Activated naive CD4-positive, alpha-beta T cell treated with anti-CD3 and anti-CD28 coated beads, Interleukin-2, amount 50 U/mL, for 24 hours (primary cell): Measurements from ENCODE around the gene ABL2.
"Not testable (repeated sequence)": the region's sequence is repeated elsewhere in the genome, so short reads cannot be mapped to it uniquely, and the experiment has no call there.

ENCODE experiments used
- H3K27ac Mint-ChIP-seq: one replicate; pipeline ENCODE4 v1.8.0; 2021; ENCODE audit warnings: mild to moderate bottlenecking, mixed read lengths
- H3K27me3 Mint-ChIP-seq: one replicate; pipeline ENCODE4 v1.8.0; 2021; ENCODE audit warnings: mixed read lengths
- H3K36me3 Mint-ChIP-seq: one replicate; pipeline ENCODE4 v1.8.0; 2021; ENCODE audit warnings: mixed read lengths
- H3K4me1 Mint-ChIP-seq: one replicate; pipeline ENCODE4 v1.8.0; 2021; ENCODE audit warnings: mixed read lengths
- H3K4me3 Mint-ChIP-seq: one replicate; pipeline ENCODE4 v1.8.0; 2021; ENCODE audit warnings: mild to moderate bottlenecking, mixed read lengths
- H3K9me3 Mint-ChIP-seq: one replicate; pipeline ENCODE4 v1.8.0; 2021; ENCODE audit warnings: mixed read lengths

The ABL2 gene

GRCh38 chr1:179166663-179167417 is 62.6 kb downstream of the ABL2 start:
- H3K27me3 Mint-ChIP-seq, result no peaks in the 10 kb centered on the region
- peaks cover 40% of the 10 kb centered on the region for H3K4me1 Mint-ChIP-seq
- no peak overlapping the region for H3K27ac Mint-ChIP-seq

GRCh38 chr1:179164494-179164893 is 65.0 kb downstream of the ABL2 start:
- no peaks in the 10 kb centered on the region for H3K27me3 Mint-ChIP-seq
- H3K4me1 Mint-ChIP-seq, result peaks cover 35% of the 10 kb centered on the region
- H3K9me3 Mint-ChIP-seq, result no peaks in the 10 kb centered on the region
- H3K27ac Mint-ChIP-seq, result no peak overlapping the region
- no peak overlapping the region for H3K4me3 Mint-ChIP-seq
- peaks cover 12% of the 10 kb centered on the region for H3K36me3 Mint-ChIP-seq

More at GRCh38 chr1:179166663-179167417, 62.6 kb downstream of the ABL2 start:
- Mint-ChIP-seq H3K36me3 (peaks cover 11% of the 10 kb centered on the region), H3K4me3 (no peak overlapping the region), H3K9me3 (no peaks in the 10 kb centered on the region)

- H3K4me1 Mint-ChIP-seq, result peaks cover 36% of the 10 kb centered on the region
- H3K9me3 Mint-ChIP-seq, result no peaks in the 10 kb centered on the region
- peaks cover 3% of the 10 kb centered on the region for H3K36me3 Mint-ChIP-seq
- H3K27ac Mint-ChIP-seq, result no peak overlapping the region
- no peak overlapping the region for H3K4me3 Mint-ChIP-seq
- no peaks in the 10 kb centered on the region for H3K27me3 Mint-ChIP-seq
Measured at GRCh38 chr1:179156708-179157107, 72.8 kb downstream of the ABL2 start.

GRCh38 chr1:179156026-179156425 is 73.5 kb downstream of the ABL2 start:
- Mint-ChIP-seq H3K27ac (no peak overlapping the region), H3K9me3 (peaks cover 2% of the 10 kb centered on the region), H3K27me3 (no peaks in the 10 kb centered on the region), H3K4me1 (peaks cover 37% of the 10 kb centered on the region), H3K36me3 (peaks cover 3% of the 10 kb centered on the region), H3K4me3 (no peak overlapping the region)

GRCh38 chr1:179155615-179156014 is 73.9 kb downstream of the ABL2 start:
- H3K9me3 Mint-ChIP-seq, result peaks cover 5% of the 10 kb centered on the region
- H3K27ac Mint-ChIP-seq, result no peak overlapping the region
- H3K4me3 Mint-ChIP-seq, result no peak overlapping the region
- H3K36me3 Mint-ChIP-seq, result peaks cover 3% of the 10 kb centered on the region
- peaks cover 37% of the 10 kb centered on the region for H3K4me1 Mint-ChIP-seq
- no peaks in the 10 kb centered on the region for H3K27me3 Mint-ChIP-seq

- peaks cover 5% of the 10 kb centered on the region for H3K9me3 Mint-ChIP-seq
- no peak overlapping the region for H3K27ac Mint-ChIP-seq
- peaks cover 5% of the 10 kb centered on the region for H3K36me3 Mint-ChIP-seq
- no peaks in the 10 kb centered on the region for H3K27me3 Mint-ChIP-seq
- H3K4me3 Mint-ChIP-seq, result no peak overlapping the region
- H3K4me1 Mint-ChIP-seq, result peaks cover 37% of the 10 kb centered on the region
Measured at GRCh38 chr1:179154437-179154836, 75.0 kb downstream of the ABL2 start.

GRCh38 chr1:179153217-179153616 is 76.3 kb downstream of the ABL2 start:
- Mint-ChIP-seq H3K4me3 (no peak overlapping the region), H3K27ac (no peak overlapping the region), H3K27me3 (no peaks in the 10 kb centered on the region), H3K4me1 (peaks cover 34% of the 10 kb centered on the region), H3K36me3 (peaks cover 8% of the 10 kb centered on the region), H3K9me3 (peaks cover 5% of the 10 kb centered on the region)

GRCh38 chr1:179151908-179152682 is 77.4 kb downstream of the ABL2 start:
- Mint-ChIP-seq H3K27me3 (no peaks in the 10 kb centered on the region), H3K36me3 (peaks cover 6% of the 10 kb centered on the region), H3K4me1 (peaks cover 30% of the 10 kb centered on the region), H3K27ac (no peak overlapping the region), H3K9me3 (peaks cover 5% of the 10 kb centered on the region), H3K4me3 (no peak overlapping the region)

GRCh38 chr1:179146911-179147310 is 82.6 kb downstream of the ABL2 start:
- Mint-ChIP-seq H3K4me3 (no peak overlapping the region), H3K4me1 (peaks cover 28% of the 10 kb centered on the region), H3K27me3 (no peaks in the 10 kb centered on the region), H3K36me3 (peaks cover 9% of the 10 kb centered on the region), H3K27ac (no peak overlapping the region), H3K9me3 (peaks cover 5% of the 10 kb centered on the region)

GRCh38 chr1:179146476-179146875 is 83.0 kb downstream of the ABL2 start:
- Mint-ChIP-seq H3K36me3 (peaks cover 11% of the 10 kb centered on the region), H3K9me3 (peaks cover 5% of the 10 kb centered on the region), H3K27ac (no peak overlapping the region), H3K27me3 (no peaks in the 10 kb centered on the region), H3K4me1 (peaks cover 29% of the 10 kb centered on the region), H3K4me3 (no peak overlapping the region)

- Mint-ChIP-seq H3K27ac (no peak overlapping the region), H3K4me1 (peaks cover 37% of the 10 kb centered on the region), H3K36me3 (peaks cover 11% of the 10 kb centered on the region), H3K4me3 (no peak overlapping the region), H3K9me3 (no peaks in the 10 kb centered on the region), H3K27me3 (no peaks in the 10 kb centered on the region)
Measured at GRCh38 chr1:179145521-179145920, 84.0 kb downstream of the ABL2 start.

- no peak overlapping the region for H3K27ac Mint-ChIP-seq
- peaks cover 8% of the 10 kb centered on the region for H3K36me3 Mint-ChIP-seq
- no peaks in the 10 kb centered on the region for H3K9me3 Mint-ChIP-seq
Measured at GRCh38 chr1:179144626-179145025, 84.9 kb downstream of the ABL2 start.

GRCh38 chr1:179143322-179143721 is 86.2 kb downstream of the ABL2 start:
- no peaks in the 10 kb centered on the region for H3K9me3 Mint-ChIP-seq
- H3K27ac Mint-ChIP-seq, result peak overlapping the region; percentile 89
- peaks cover 51% of the 10 kb centered on the region for H3K4me1 Mint-ChIP-seq
- H3K36me3 Mint-ChIP-seq, result peaks cover 7% of the 10 kb centered on the region
- H3K4me3 Mint-ChIP-seq, result peak overlapping the region; percentile 74
- H3K27me3 Mint-ChIP-seq, result no peaks in the 10 kb centered on the region

More at GRCh38 chr1:179144626-179145025, 84.9 kb downstream of the ABL2 start:
- no peaks in the 10 kb centered on the region for H3K27me3 Mint-ChIP-seq
- H3K4me1 Mint-ChIP-seq, result peaks cover 45% of the 10 kb centered on the region
- H3K4me3 Mint-ChIP-seq, result no peak overlapping the region

GRCh38 chr1:179142889-179143299 is 86.6 kb downstream of the ABL2 start:
- Mint-ChIP-seq H3K4me1 (peaks cover 51% of the 10 kb centered on the region), H3K9me3 (no peaks in the 10 kb centered on the region), H3K4me3 (peak overlapping the region; percentile 74), H3K27ac (peak overlapping the region; percentile 89), H3K27me3 (no peaks in the 10 kb centered on the region), H3K36me3 (peaks cover 5% of the 10 kb centered on the region)

- H3K27ac Mint-ChIP-seq, result peak overlapping the region; percentile 99
- peak overlapping the region; percentile 84 for H3K4me3 Mint-ChIP-seq
- H3K36me3 Mint-ChIP-seq, result peaks cover 5% of the 10 kb centered on the region
- no peaks in the 10 kb centered on the region for H3K27me3 Mint-ChIP-seq
- H3K9me3 Mint-ChIP-seq, result no peaks in the 10 kb centered on the region
- H3K4me1 Mint-ChIP-seq, result peaks cover 51% of the 10 kb centered on the region
Measured at GRCh38 chr1:179141592-179142251, 87.8 kb downstream of the ABL2 start.

GRCh38 chr1:179138755-179139154 is 90.7 kb downstream of the ABL2 start:
- not testable (repeated sequence) for H3K9me3 Mint-ChIP-seq, H3K36me3 Mint-ChIP-seq, H3K27ac Mint-ChIP-seq, H3K27me3 Mint-ChIP-seq, H3K4me3 Mint-ChIP-seq
- H3K4me1 Mint-ChIP-seq, result peaks cover 40% of the 10 kb centered on the region
